Right ventricle myocardium inferior (tissue), 1 donor: ENCODE data around the gene SLCO3A1. TPM values are rescaled to one million over a fixed set of nuclear protein-coding genes. Genes with fewer than 3 reads are reported as not detected.
"Not testable (repeated sequence)": the region's sequence is repeated elsewhere in the genome, so short reads cannot be mapped to it uniquely, and the experiment has no call there.

Source experiments
- ATAC-seq: fragments of 200-7000 bp; cut with Tn5 transposase; one replicate; pipeline ENCODE4 v1.9.1; 2020; ENCODE audit warnings: mild to moderate bottlenecking, moderate library complexity
- DNase-seq: peaks from one replicate; pipeline ENCODE4 v3.0.0; 2021; ENCODE audit errors: missing footprints
- intact Hi-C: fragments of 100-400 bp; cut with DNase I; formaldehyde crosslinking; loops from one replicate; pipeline ENCODE4 v1.11.0; 2022
- total RNA-seq: library from RNA; stranded (reverse); fragmentation: NEBNext Ultra II Directional; extraction: Animal tissue kit (Norgen Biotek cat#: 25700); gene quantifications from one replicate; pipeline ENCODE4 v1.2.1, GENCODE V29; 2021
- donor health status: DM: no; HTN: yes; CAD: no; lungs with severe emphysema.

The SLCO3A1 gene
- total RNA-seq, 1 donor from 2014 or later, result 45.9 TPM

GRCh38 chr15:92059036-92059970, 205.8 kb downstream of the SLCO3A1 start:
- ATAC-seq, result peak; percentile 52
- DNase-seq, result no peak
- intact Hi-C loops, result loop anchor here (5.0 kb wide), 1 partner anchor 42 kb away; no protein-coding TSS in a partner anchor

GRCh38 chr15:92059971-92060311, 206.4 kb downstream of the SLCO3A1 start:
- not testable (repeated sequence) for DNase-seq, ATAC-seq
- intact Hi-C loops, result loop anchor here (5.0 kb wide), 1 partner anchor 43 kb away; no protein-coding TSS in a partner anchor

- intact Hi-C loops, result no loop called here
- no peak for ATAC-seq
- DNase-seq, result no peak
These were observed 208.1 kb downstream of the SLCO3A1 start for GRCh38 chr15:92061511-92062195.

- intact Hi-C loops, result no loop called here
- DNase-seq, result no peak
- peak; percentile 81 for ATAC-seq
These were observed 209.0 kb downstream of the SLCO3A1 start for GRCh38 chr15:92062505-92062904.

GRCh38 chr15:92068121-92068520, 214.6 kb downstream of the SLCO3A1 start:
- intact Hi-C loops, result loop anchor here (5.0 kb wide), 1 partner anchor 86 kb away; no protein-coding TSS in a partner anchor
- no peak for DNase-seq
- ATAC-seq, result no peak

GRCh38 chr15:92069308-92070250, 216.1 kb downstream of the SLCO3A1 start:
- ATAC-seq, result peak; percentile 57
- DNase-seq, result no peak
- intact Hi-C loops, result loop anchor here (5.0 kb wide), 1 partner anchor 87 kb away; no protein-coding TSS in a partner anchor

GRCh38 chr15:92070251-92070650, 216.7 kb downstream of the SLCO3A1 start:
- DNase-seq, ATAC-seq, intact Hi-C loops: not testable (repeated sequence)

GRCh38 chr15:92071045-92071634, 217.6 kb downstream of the SLCO3A1 start:
- no peak for DNase-seq
- ATAC-seq, result peak; percentile 51
- intact Hi-C loops, result no loop called here

- intact Hi-C loops, result no loop called here
These were observed 219.7 kb downstream of the SLCO3A1 start for GRCh38 chr15:92073044-92073785.

GRCh38 chr15:92074101-92074500, 220.6 kb downstream of the SLCO3A1 start:
- ATAC-seq, result no peak
- intact Hi-C loops, result no loop called here
- no peak for DNase-seq

More at GRCh38 chr15:92073044-92073785, 219.7 kb downstream of the SLCO3A1 start:
- ATAC-seq, result no peak
- DNase-seq, result no peak

GRCh38 chr15:92074646-92075045, 221.1 kb downstream of the SLCO3A1 start:
- intact Hi-C loops, result no loop called here
- no peak for DNase-seq
- no peak for ATAC-seq

- no peak for ATAC-seq
- no peak for DNase-seq
- intact Hi-C loops, result loop anchor here (2.0 kb wide), 2 partner anchors 133 to 773 kb away; no protein-coding TSS in a partner anchor
These were observed 222.3 kb downstream of the SLCO3A1 start for GRCh38 chr15:92075764-92076163.

- no peak for DNase-seq
- intact Hi-C loops, result loop anchor here (2.0 kb wide), 2 partner anchors 134 to 774 kb away; no protein-coding TSS in a partner anchor
- no peak for ATAC-seq
These were observed 223.0 kb downstream of the SLCO3A1 start for GRCh38 chr15:92076541-92076940.

- ATAC-seq (peak; percentile 73), DNase-seq (no peak)
- intact Hi-C loops, result loop anchor here (1.0 to 2.0 kb wide), 3 partner anchors 135 to 775 kb away; partner anchors contain the start of gene SLCO3A1
These were observed 224.0 kb downstream of the SLCO3A1 start for GRCh38 chr15:92077353-92078085.

- ATAC-seq (no peak), DNase-seq (no peak)
- intact Hi-C loops, result no loop called here
These were observed 224.8 kb downstream of the SLCO3A1 start for GRCh38 chr15:92078270-92078669.

- ATAC-seq (no peak), DNase-seq (no peak)
- intact Hi-C loops, result no loop called here
These were observed 225.5 kb downstream of the SLCO3A1 start for GRCh38 chr15:92079047-92079446.
